Measurements from ENCODE around the gene MMD. TPM values are rescaled to one million over a fixed set of nuclear protein-coding genes. Genes with fewer than 3 reads are reported as not detected.

MMD gene
- total and polyA plus RNA-seq, 2 donors from 2014 or later: 6.4 to 9.9 TPM

DNA sequence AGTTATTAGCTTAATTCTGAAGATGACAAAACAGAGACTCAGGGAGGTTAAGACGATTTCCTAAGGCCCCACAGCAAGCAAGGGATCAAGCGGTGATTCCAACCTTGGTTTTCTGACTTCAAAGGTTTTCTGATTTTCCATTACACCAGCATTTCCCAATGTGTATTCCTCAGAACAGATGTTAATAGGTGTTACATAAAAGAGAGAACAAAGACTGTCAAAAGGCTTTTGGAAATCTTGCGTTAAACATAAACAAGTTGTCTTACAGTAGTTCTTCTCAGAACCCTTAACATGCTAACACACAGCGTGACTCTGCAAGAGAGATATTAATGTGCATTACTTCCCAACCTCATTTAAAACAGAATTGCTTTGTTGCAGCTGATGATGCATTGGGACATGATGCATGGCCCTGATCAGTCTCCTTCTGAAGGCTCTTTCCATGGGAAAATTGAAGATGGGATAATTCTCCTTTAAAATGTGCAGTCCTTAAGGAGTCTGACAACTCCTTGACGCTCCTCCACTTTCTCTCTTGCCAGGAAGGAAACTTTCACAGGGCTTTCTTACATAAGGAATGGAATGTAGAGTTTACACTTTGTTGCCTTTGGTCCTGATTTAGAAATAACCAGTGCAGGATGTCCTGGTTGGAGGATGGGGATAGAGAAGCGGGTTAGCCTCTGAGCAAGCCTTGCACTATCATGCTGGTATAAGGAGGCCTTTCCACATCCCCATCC is 21.5 kb upstream of the MMD start:
- no peak for DNase-seq
- intact Hi-C loops (cut with DNase I): no loop called here
- Histone ChIP-seq H3K27me3 (ENCODE audit: control insufficient read depth, insufficient read depth, low read length) (no peaks in the 10 kb centered on the region), H3K4me1 (ENCODE audit: control insufficient read depth in 2 of 3, insufficient read depth in 2 of 3, low read depth in 1 of 3, low read length in 3 of 3) (peaks cover 0 to 20% (median 9%) of the 10 kb centered on the region in 3 donors), H3K9me3 (ENCODE audit: control insufficient read depth in 2 of 3, insufficient read depth in 1 of 3, low read length in 3 of 3) (no peaks in the 10 kb centered on the region), H3K4me3 (ENCODE audit: low read length in 3 of 3) (no peak overlapping the region), H3K9ac (ENCODE audit: low read length in 3 of 3) (no peak overlapping the region), H3K27ac (ENCODE audit: low read depth in 2 of 2, low read length in 2 of 2) (no peak overlapping the region), H3K36me3 (ENCODE audit: control insufficient read depth in 2 of 3, insufficient read depth in 3 of 3, low read length in 3 of 3) (no peaks in the 10 kb centered on the region)
- TF ChIP-seq, protein P1, sequence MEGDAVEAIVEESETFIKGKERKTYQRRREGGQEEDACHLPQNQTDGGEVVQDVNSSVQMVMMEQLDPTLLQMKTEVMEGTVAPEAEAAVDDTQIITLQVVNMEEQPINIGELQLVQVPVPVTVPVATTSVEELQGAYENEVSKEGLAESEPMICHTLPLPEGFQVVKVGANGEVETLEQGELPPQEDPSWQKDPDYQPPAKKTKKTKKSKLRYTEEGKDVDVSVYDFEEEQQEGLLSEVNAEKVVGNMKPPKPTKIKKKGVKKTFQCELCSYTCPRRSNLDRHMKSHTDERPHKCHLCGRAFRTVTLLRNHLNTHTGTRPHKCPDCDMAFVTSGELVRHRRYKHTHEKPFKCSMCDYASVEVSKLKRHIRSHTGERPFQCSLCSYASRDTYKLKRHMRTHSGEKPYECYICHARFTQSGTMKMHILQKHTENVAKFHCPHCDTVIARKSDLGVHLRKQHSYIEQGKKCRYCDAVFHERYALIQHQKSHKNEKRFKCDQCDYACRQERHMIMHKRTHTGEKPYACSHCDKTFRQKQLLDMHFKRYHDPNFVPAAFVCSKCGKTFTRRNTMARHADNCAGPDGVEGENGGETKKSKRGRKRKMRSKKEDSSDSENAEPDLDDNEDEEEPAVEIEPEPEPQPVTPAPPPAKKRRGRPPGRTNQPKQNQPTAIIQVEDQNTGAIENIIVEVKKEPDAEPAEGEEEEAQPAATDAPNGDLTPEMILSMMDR (IDR thresholded peaks at IDR 0.05; ENCODE audit: borderline replicate concordance, extremely low read depth, insufficient read depth): no peak
- no peak for FAIRE-seq

DNA sequence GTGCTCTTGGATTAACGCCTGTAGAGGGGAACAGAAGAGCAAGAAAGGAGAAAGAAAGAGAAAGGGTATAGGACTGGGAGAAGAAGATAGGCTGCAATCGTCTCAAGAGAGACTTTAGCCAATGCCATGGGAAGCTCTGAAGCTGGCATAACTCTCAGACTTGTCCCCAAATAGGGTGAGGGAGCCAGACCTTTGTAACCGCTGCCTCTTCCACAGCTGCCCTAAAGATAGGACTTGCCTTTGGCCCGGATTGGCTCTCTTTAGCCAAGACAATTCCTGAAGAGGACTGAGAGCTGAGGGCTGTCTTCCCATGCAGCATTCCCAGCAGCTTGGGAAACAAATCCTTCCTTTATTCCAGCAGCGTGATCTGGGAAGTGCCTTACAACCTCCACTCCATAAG is 20.8 kb upstream of the MMD start:
- Histone ChIP-seq H3K36me3 (ENCODE audit: control insufficient read depth in 2 of 3, insufficient read depth in 3 of 3, low read length in 3 of 3) (no peaks in the 10 kb centered on the region), H3K27ac (ENCODE audit: low read depth in 2 of 2, low read length in 2 of 2) (no peak overlapping the region), H3K27me3 (ENCODE audit: control insufficient read depth, insufficient read depth, low read length) (no peaks in the 10 kb centered on the region), H3K4me1 (ENCODE audit: control insufficient read depth in 2 of 3, insufficient read depth in 2 of 3, low read depth in 1 of 3, low read length in 3 of 3) (peaks cover 0 to 20% (median 9%) of the 10 kb centered on the region in 3 donors), H3K4me3 (ENCODE audit: low read length in 3 of 3) (no peak overlapping the region), H3K9ac (ENCODE audit: low read length in 3 of 3) (no peak overlapping the region), H3K9me3 (ENCODE audit: control insufficient read depth in 2 of 3, insufficient read depth in 1 of 3, low read length in 3 of 3) (no peaks in the 10 kb centered on the region)
- DNase-seq (no peak), FAIRE-seq (no peak)
- TF ChIP-seq, protein P1 (IDR thresholded peaks at IDR 0.05; ENCODE audit: borderline replicate concordance, extremely low read depth, insufficient read depth): no peak
- intact Hi-C loops (cut with DNase I): no loop called here

DNA sequence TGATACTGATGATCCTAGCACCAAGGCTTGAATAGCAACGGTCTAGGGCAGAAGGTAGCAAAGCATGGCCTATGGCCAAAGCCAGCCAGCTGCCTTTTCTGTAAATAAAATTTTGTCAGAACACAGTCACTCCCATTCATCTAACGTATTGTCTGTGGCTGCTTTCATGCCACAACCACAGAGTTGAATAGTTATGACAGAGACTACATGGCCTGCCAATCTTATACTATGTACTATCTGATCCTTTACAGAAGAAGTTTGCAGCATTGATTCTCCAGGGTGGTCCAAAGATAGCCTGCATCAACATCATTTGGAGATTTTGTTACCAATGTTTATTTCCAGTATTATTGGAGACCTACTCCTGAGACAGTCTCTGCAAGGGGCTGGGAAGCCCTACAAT is 19.9 kb upstream of the MMD start:
- no peak overlapping the region for H3K4me3 ChIP-seq (ENCODE audit: low read length in 3 of 3)
- no peak overlapping the region for H3K27ac ChIP-seq (ENCODE audit: low read depth in 2 of 2, low read length in 2 of 2)
- H3K9me3 ChIP-seq (ENCODE audit: control insufficient read depth in 2 of 3, insufficient read depth in 1 of 3, low read length in 3 of 3): no peaks in the 10 kb centered on the region
- H3K9ac ChIP-seq (ENCODE audit: low read length in 3 of 3): no peak overlapping the region
- H3K36me3 ChIP-seq (ENCODE audit: control insufficient read depth in 2 of 3, insufficient read depth in 3 of 3, low read length in 3 of 3): no peaks in the 10 kb centered on the region
- TF ChIP-seq, protein P1 (IDR thresholded peaks at IDR 0.05; ENCODE audit: borderline replicate concordance, extremely low read depth, insufficient read depth): no peak
- no peaks in the 10 kb centered on the region for H3K27me3 ChIP-seq (ENCODE audit: control insufficient read depth, insufficient read depth, low read length)
- FAIRE-seq: no peak
- DNase-seq: no peak
- peaks cover 0 to 19% (median 8%) of the 10 kb centered on the region in 3 donors for H3K4me1 ChIP-seq (ENCODE audit: control insufficient read depth in 2 of 3, insufficient read depth in 2 of 3, low read depth in 1 of 3, low read length in 3 of 3)
- intact Hi-C loops (cut with DNase I): no loop called here

Measured in kidney (tissue), 14 donors.